HG03432 (cell line): ENCODE measurements around the gene BCAS1.
"Not testable (repeated sequence)": the region's sequence is repeated elsewhere in the genome, so short reads cannot be mapped to it uniquely, and the experiment has no call there.

ENCODE experiments used
- ATAC-seq: cut with Tn5 transposase; IDR thresholded peaks from one replicate; pipeline ENCODE4 v1.9.1; 2021; ENCODE audit warnings: mild to moderate bottlenecking, moderate library complexity; ENCODE audit not compliant: unreplicated experiment

The BCAS1 gene

GRCh38 chr20:54023406-54023805 is 47.0 kb downstream of the BCAS1 start:
- ATAC-seq = no peak

- no peak for ATAC-seq
These were observed 48.8 kb downstream of the BCAS1 start for GRCh38 chr20:54021446-54022235.

- ATAC-seq = no peak
These were observed 49.5 kb downstream of the BCAS1 start for GRCh38 chr20:54020868-54021267.

GRCh38 chr20:54020348-54020747 is 50.0 kb downstream of the BCAS1 start:
- ATAC-seq = no peak

GRCh38 chr20:54019585-54019984 is 50.8 kb downstream of the BCAS1 start:
- ATAC-seq = no peak

- no peak for ATAC-seq
These were observed 51.3 kb downstream of the BCAS1 start for GRCh38 chr20:54019127-54019526.

GRCh38 chr20:54017846-54018245 is 52.5 kb downstream of the BCAS1 start:
- peak; percentile 93 for ATAC-seq

- no peak for ATAC-seq
These were observed 54.9 kb downstream of the BCAS1 start for GRCh38 chr20:54015496-54015895.

GRCh38 chr20:54014293-54014926 is 56.0 kb downstream of the BCAS1 start:
- no peak for ATAC-seq

- no peak for ATAC-seq
These were observed 56.9 kb downstream of the BCAS1 start for GRCh38 chr20:54013471-54013870.

- no peak for ATAC-seq
These were observed 59.0 kb downstream of the BCAS1 start for GRCh38 chr20:54011346-54011745.

GRCh38 chr20:54006216-54006615 is 64.2 kb downstream of the BCAS1 start:
- ATAC-seq = not testable (repeated sequence)

GRCh38 chr20:54005524-54005923 is 64.9 kb downstream of the BCAS1 start:
- no peak for ATAC-seq

GRCh38 chr20:54004445-54004844 is 65.9 kb downstream of the BCAS1 start:
- peak; percentile 99 for ATAC-seq

- ATAC-seq = no peak
These were observed 67.7 kb downstream of the BCAS1 start for GRCh38 chr20:54002741-54003140.

GRCh38 chr20:54002056-54002575 is 68.3 kb downstream of the BCAS1 start:
- no peak for ATAC-seq

GRCh38 chr20:54000914-54001313 is 69.5 kb downstream of the BCAS1 start:
- ATAC-seq = no peak

- ATAC-seq = no peak
These were observed 70.1 kb downstream of the BCAS1 start for GRCh38 chr20:54000262-54000661.

GRCh38 chr20:53999077-53999476 is 71.3 kb downstream of the BCAS1 start:
- no peak for ATAC-seq

GRCh38 chr20:53996584-53997486 is 73.6 kb downstream of the BCAS1 start:
- no peak for ATAC-seq

GRCh38 chr20:53995949-53996348 is 74.4 kb downstream of the BCAS1 start:
- ATAC-seq = no peak
